Measurements from ENCODE around the gene ATP6V1F. TPM values are rescaled to one million over a fixed set of nuclear protein-coding genes. Genes with fewer than 3 reads are reported as not detected.
A peak's percentile ranks its signal among the peaks of the same experiment; 100 is the strongest.

ATP6V1F gene
- polyA plus RNA-seq (263 to 429 TPM (median 268 TPM) in 3 replicates), polyA minus RNA-seq (59.0 to 128 TPM (median 113 TPM) in 3 replicates)
- polyA plus RNA-seq (2011; ENCODE audit: low read depth) = 107 TPM
- 342 and 421 TPM in 2 replicates for polyA plus RNA-seq (2011; cell fraction: cytosol; rRNA removed)
- 115 and 151 TPM in 2 replicates for polyA plus RNA-seq (2011; cell fraction: nucleus; rRNA removed)
- 283 and 576 TPM in 2 replicates for polyA plus RNA-seq (2012; ENCODE audit: low replicate concordance)
- polyA minus RNA-seq (2011; cell fraction: cytosol; rRNA and poly(A)+ RNA removed) = 125 TPM
- polyA minus RNA-seq (2011; cell fraction: nucleus; rRNA and poly(A)+ RNA removed) = 20.6 and 23.4 TPM in 2 replicates

- H3K79me2 ChIP-seq (ENCODE audit: control insufficient read depth, insufficient read depth, low read length) = peaks cover 32% of the 10 kb centered on the region
- peaks cover 20% of the 10 kb centered on the region for H3K4me1 ChIP-seq (ENCODE audit: control insufficient read depth, extremely low read depth, insufficient read depth, low read length)
- H3K4me2 ChIP-seq (ENCODE audit: control insufficient read depth, extremely low read depth, insufficient read depth, low read depth, low read length) = peak within 1 kb of the TSS; percentile 93
- peak within 1 kb of the TSS; percentile 91 for H3K9ac ChIP-seq (ENCODE audit: control insufficient read depth, extremely low read depth, insufficient read depth, low read length)
- H3K27ac ChIP-seq (ENCODE audit: control insufficient read depth, insufficient read depth, low read length) = peak within 1 kb of the TSS; percentile 80
- FAIRE-seq (peak; percentile 55), DNase-seq (ENCODE audit: low read depth, low spot score) (peak; percentile 87)
- H4K20me1 ChIP-seq (ENCODE audit: control insufficient read depth, extremely low read depth, insufficient read depth, low read length) = no peaks in the 10 kb centered on the region
- H3K36me3 ChIP-seq (ENCODE audit: control insufficient read depth in 2 of 2, extremely low read depth in 1 of 2, insufficient read depth in 2 of 2, low read length in 2 of 2) = peaks cover 10 to 17% of the 10 kb centered on the region in 2 experiments
- no peaks in the 10 kb centered on the region for H3K9me1 ChIP-seq (ENCODE audit: control insufficient read depth, extremely low read depth, insufficient read depth, low read length)
- peak within 1 kb of the TSS; percentile 63 to 94 (median 87) for H3K4me3 ChIP-seq (ENCODE audit: control insufficient read depth in 2 of 3, extremely low read depth in 1 of 3, insufficient read depth in 2 of 3, low read depth in 1 of 3, low read length in 3 of 3)
- H3K9me3 ChIP-seq (ENCODE audit: control insufficient read depth, low read depth, low read length) = no peaks in the 10 kb centered on the region
- dilution Hi-C loops (cut with MboI; ENCODE audit: extremely low pct_ligation_motif_present, low sequenced_read_pairs) = no loop called here
- H2AFZ ChIP-seq (ENCODE audit: control insufficient read depth, low read length) = peak within 1 kb of the TSS; percentile 98
- TF ChIP-seq EZH2 (IDR thresholded peaks at IDR 0.05; ENCODE audit: low read length) (no peak), CTCF (optimal IDR thresholded peaks at IDR 0.05 in 1 of 3, IDR thresholded peaks at IDR 0.05 in 1 of 3, conservative IDR thresholded peaks at IDR 0.05 in 1 of 3; ENCODE audit: extremely low read depth in 1 of 3, insufficient read depth in 2 of 3, low read length in 3 of 3) (no peak)
- H3K27me3 ChIP-seq (ENCODE audit: control insufficient read depth, extremely low read depth, insufficient read depth, low read length) = no peaks in the 10 kb centered on the region
Measured at GRCh38 chr7:128862571-128863432, at the start of gene ATP6V1F. Gene ATP6V1F (plus strand): TSS chr7:128862856. CDS start chr7:128862905, 49 bp downstream.

DNA sequence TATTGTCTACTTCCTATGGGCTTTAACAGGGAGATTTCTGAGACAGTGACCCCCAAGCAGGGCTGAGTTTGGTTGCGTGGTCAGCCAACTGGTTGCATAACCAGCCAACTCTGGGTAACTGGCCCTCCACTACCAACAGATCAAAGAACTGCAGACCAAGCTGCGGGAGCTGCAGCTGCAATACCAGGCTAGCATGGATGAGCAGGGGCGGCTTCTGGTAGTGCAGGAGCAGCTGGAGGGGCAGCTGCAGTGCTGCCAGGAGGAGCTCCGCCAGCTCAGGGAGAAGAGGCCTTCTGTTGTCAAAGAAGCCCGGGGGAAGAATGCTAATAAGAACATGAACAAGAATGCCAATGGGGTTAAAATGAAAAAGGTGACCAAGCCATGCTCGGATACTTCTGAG, 48.2 kb upstream of the ATP6V1F start:
- Histone ChIP-seq H3K9ac (ENCODE audit: control insufficient read depth, extremely low read depth, insufficient read depth, low read length) (no peak overlapping the region), H3K9me1 (ENCODE audit: control insufficient read depth, extremely low read depth, insufficient read depth, low read length) (no peaks in the 10 kb centered on the region), H3K4me2 (ENCODE audit: control insufficient read depth, extremely low read depth, insufficient read depth, low read depth, low read length) (no peak overlapping the region), H3K79me2 (ENCODE audit: control insufficient read depth, insufficient read depth, low read length) (no peaks in the 10 kb centered on the region), H3K9me3 (ENCODE audit: control insufficient read depth, low read depth, low read length) (no peaks in the 10 kb centered on the region), H3K4me1 (ENCODE audit: control insufficient read depth, extremely low read depth, insufficient read depth, low read length) (no peaks in the 10 kb centered on the region), H3K27ac (ENCODE audit: control insufficient read depth, insufficient read depth, low read length) (no peak overlapping the region), H3K27me3 (ENCODE audit: control insufficient read depth, extremely low read depth, insufficient read depth, low read length) (peaks cover 16% of the 10 kb centered on the region), H4K20me1 (ENCODE audit: control insufficient read depth, extremely low read depth, insufficient read depth, low read length) (no peaks in the 10 kb centered on the region), H3K36me3 (ENCODE audit: control insufficient read depth in 2 of 2, extremely low read depth in 1 of 2, insufficient read depth in 2 of 2, low read length in 2 of 2) (no peaks in the 10 kb centered on the region), H3K4me3 (ENCODE audit: control insufficient read depth in 2 of 3, extremely low read depth in 1 of 3, insufficient read depth in 2 of 3, low read depth in 1 of 3, low read length in 3 of 3) (no peak overlapping the region), H2AFZ (ENCODE audit: control insufficient read depth, low read length) (no peak overlapping the region)
- TF ChIP-seq EZH2 (IDR thresholded peaks at IDR 0.05; ENCODE audit: low read length) (no peak), CTCF (optimal IDR thresholded peaks at IDR 0.05 in 1 of 3, IDR thresholded peaks at IDR 0.05 in 1 of 3, conservative IDR thresholded peaks at IDR 0.05 in 1 of 3; ENCODE audit: extremely low read depth in 1 of 3, insufficient read depth in 2 of 3, low read length in 3 of 3) (no peak)
- no peak for FAIRE-seq
- dilution Hi-C loops (cut with MboI; ENCODE audit: extremely low pct_ligation_motif_present, low sequenced_read_pairs) = no loop called here
- DNase-seq (ENCODE audit: low read depth, low spot score) = no peak
